Trophoblast cell (in vitro differentiated cells and primary cell): Measurements from ENCODE around the gene MAP4K4.

ENCODE experiments used
- DNase-seq, 2 donors: peaks; one replicate each; pipeline ENCODE4 v3.0.0-alpha.2; 2016
- H2AFZ ChIP-seq: 2 replicates; pipeline ENCODE4 v1.6.1; 2013; ENCODE audit warnings: low read length, moderate library complexity, mild to moderate bottlenecking; ENCODE audit not compliant: insufficient read depth, poor library complexity
- H2AK5ac ChIP-seq: 2 replicates; pipeline ENCODE4 v1.6.1; 2013; ENCODE audit warnings: mild to moderate bottlenecking, low read length
- H2BK120ac ChIP-seq: 2 replicates; pipeline ENCODE4 v1.6.1; 2013; ENCODE audit warnings: low read length, mild to moderate bottlenecking, moderate library complexity; ENCODE audit not compliant: insufficient read depth, poor library complexity
- H2BK12ac ChIP-seq: 2 replicates; pipeline ENCODE4 v1.6.1; 2013; ENCODE audit warnings: mild to moderate bottlenecking, low read length, moderate library complexity
- H2BK5ac ChIP-seq: 2 replicates; pipeline ENCODE4 v1.6.1; 2013; ENCODE audit warnings: low read length, low read depth, moderate library complexity, mild to moderate bottlenecking; ENCODE audit not compliant: poor library complexity
- H3K14ac ChIP-seq: 2 replicates; pipeline ENCODE4 v1.6.1; 2013; ENCODE audit warnings: mild to moderate bottlenecking, low read length
- H3K18ac ChIP-seq: 2 replicates; pipeline ENCODE4 v1.6.1; 2013; ENCODE audit warnings: mild to moderate bottlenecking, low read length
- H3K23ac ChIP-seq: 2 replicates; pipeline ENCODE4 v1.6.1; 2013; ENCODE audit warnings: low read length
- H3K27ac ChIP-seq: 2 replicates; pipeline ENCODE4 v1.5.1; 2013; ENCODE audit warnings: low read depth, mild to moderate bottlenecking, inconsistent platforms, low read length, moderate library complexity
- H3K27me3 ChIP-seq: 2 replicates; pipeline ENCODE4 v1.6.1; 2013; ENCODE audit warnings: inconsistent platforms, mild to moderate bottlenecking, low read length, moderate library complexity; ENCODE audit not compliant: insufficient read depth
- H3K36me3 ChIP-seq, 2 experiments: 1 replicate in 1 of 2; 2 replicates in 1 of 2; pipeline ENCODE4 v1.6.1; 2013; ENCODE audit warnings: low read length in 2 of 2, mild to moderate bottlenecking in 2 of 2, moderate library complexity in 1 of 2; ENCODE audit not compliant: insufficient read depth in 2 of 2, control insufficient read depth in 1 of 2
- H3K4ac ChIP-seq: 2 replicates; pipeline ENCODE4 v1.6.1; 2013; ENCODE audit warnings: low read depth, mild to moderate bottlenecking, low read length, moderate library complexity
- H3K4me1 ChIP-seq, 2 experiments: 1 replicate in 1 of 2; 2 replicates in 1 of 2; pipeline ENCODE4 v1.6.1; 2013; ENCODE audit warnings: low read length in 2 of 2, mild to moderate bottlenecking in 2 of 2, moderate library complexity in 1 of 2; ENCODE audit not compliant: insufficient read depth in 2 of 2, control insufficient read depth in 1 of 2
- H3K4me2 ChIP-seq: 2 replicates; pipeline ENCODE4 v1.6.1; 2013; ENCODE audit warnings: inconsistent platforms, mild to moderate bottlenecking, low read length, moderate library complexity
- H3K4me3 ChIP-seq: 2 replicates; pipeline ENCODE4 v1.5.1; 2013; ENCODE audit warnings: mild to moderate bottlenecking, low read depth, low read length, inconsistent platforms
- H3K79me1 ChIP-seq: one replicate; pipeline ENCODE4 v1.6.1; 2013; ENCODE audit warnings: low read length
- H3K79me2 ChIP-seq: 2 replicates; pipeline ENCODE4 v1.6.1; 2013; ENCODE audit warnings: low read length, mild to moderate bottlenecking; ENCODE audit not compliant: control insufficient read depth, insufficient read depth, poor library complexity
- H3K9ac ChIP-seq: 2 replicates; pipeline ENCODE4 v1.6.1; 2013; ENCODE audit warnings: mild to moderate bottlenecking, low read length
- H3K9me3 ChIP-seq: 2 replicates; pipeline ENCODE4 v1.6.1; 2013; ENCODE audit warnings: low read depth, mild to moderate bottlenecking, control low read depth, inconsistent platforms, low read length; ENCODE audit not compliant: insufficient read depth
- H4K12ac ChIP-seq: 2 replicates; pipeline ENCODE4 v1.6.1; 2013; ENCODE audit warnings: low read depth, mild to moderate bottlenecking, low read length, moderate library complexity
- H4K8ac ChIP-seq: 2 replicates; pipeline ENCODE4 v1.6.1; 2013; ENCODE audit warnings: low read depth, mild to moderate bottlenecking, low read length, moderate library complexity
- H4K91ac ChIP-seq: one replicate; pipeline ENCODE4 v1.6.1; 2013; ENCODE audit warnings: low read depth, mild to moderate bottlenecking, low read length, moderate library complexity
- WGBS: extraction: QIAGEN DNeasy Blood & Tissue Kit; methylation state at CpG from one replicate; pipeline ENCODE4 v1.1.7; 2013; ENCODE audit warnings: missing lambda C conversion rate; ENCODE audit not compliant: insufficient read length, insufficient coverage; ENCODE audit errors: extremely low coverage; 5-methylcytosine and 5-hydroxymethylcytosine counted together

MAP4K4 gene

GRCh38 chr2:101942851-101943250 lies 245.3 kb downstream of the MAP4K4 start:
- H3K36me3 ChIP-seq, result no peaks in the 10 kb centered on the region
- H3K4me2 ChIP-seq, result no peak overlapping the region
- H3K4me1 ChIP-seq, result peaks cover 3 to 4% of the 10 kb centered on the region in 2 experiments
- no CpG with 5 or more reads among the region's 3 CpGs for WGBS
- no peak overlapping the region for H2BK5ac ChIP-seq
- H3K4ac ChIP-seq, result no peak overlapping the region
- no peak overlapping the region for H2AK5ac ChIP-seq
- H4K8ac ChIP-seq, result no peak overlapping the region
- no peaks in the 10 kb centered on the region for H3K27me3 ChIP-seq
- DNase-seq, result no peak
- no peak overlapping the region for H3K23ac ChIP-seq
- no peaks in the 10 kb centered on the region for H3K79me2 ChIP-seq
- H2AFZ ChIP-seq, result no peak overlapping the region
- no peak overlapping the region for H4K12ac ChIP-seq
- no peak overlapping the region for H4K91ac ChIP-seq
- no peak overlapping the region for H3K14ac ChIP-seq
- no peak overlapping the region for H3K9ac ChIP-seq
- H3K27ac ChIP-seq, result no peak overlapping the region
- H3K79me1 ChIP-seq, result no peaks in the 10 kb centered on the region
- H2BK12ac ChIP-seq, result no peak overlapping the region
- no peaks in the 10 kb centered on the region for H3K9me3 ChIP-seq
- no peak overlapping the region for H2BK120ac ChIP-seq
- no peak overlapping the region for H3K18ac ChIP-seq
- no peak overlapping the region for H3K4me3 ChIP-seq
